CD1c-positive myeloid dendritic cell (primary cell): ENCODE results near the gene NUP214.
"Not testable (repeated sequence)": the region's sequence is repeated elsewhere in the genome, so short reads cannot be mapped to it uniquely, and the experiment has no call there.

Source experiments
- DNase-seq: peaks from one replicate; pipeline ENCODE4 v3.0.0-alpha.2; 2016; ENCODE audit errors: extremely low spot score

The NUP214 gene

DNA sequence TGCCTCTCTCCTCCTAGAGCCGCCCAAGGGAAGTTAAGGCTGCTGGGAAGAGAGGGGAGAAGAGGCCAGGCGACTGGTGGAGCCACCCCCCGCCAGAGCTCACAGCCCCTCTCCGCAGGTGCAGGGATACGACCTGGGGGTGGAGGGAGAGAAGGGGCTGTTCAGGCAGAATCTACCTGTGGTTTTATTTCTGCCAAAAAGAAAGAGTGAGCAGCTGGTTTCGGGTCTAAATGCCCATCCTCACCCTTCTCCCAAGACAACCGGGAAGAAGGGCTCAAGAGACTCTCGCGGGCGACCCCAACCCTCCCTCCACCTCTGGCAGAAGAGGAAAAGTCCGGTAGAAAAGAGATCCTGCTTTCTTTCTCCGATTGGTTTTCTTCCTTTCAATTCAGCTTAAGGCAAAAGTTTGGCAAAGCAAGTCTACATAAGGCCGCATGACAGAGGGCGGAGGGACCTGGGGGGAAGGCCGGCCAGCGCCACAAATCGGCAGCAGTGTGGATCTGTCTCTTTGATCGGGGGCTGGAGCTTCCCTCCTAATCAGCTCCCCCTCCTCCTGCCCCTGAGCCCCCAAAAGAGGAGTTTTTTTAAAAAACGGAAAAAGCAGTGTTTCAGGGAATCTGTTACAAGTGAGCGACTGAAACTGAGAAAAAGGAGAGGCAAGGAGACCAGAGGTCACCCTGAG is 134.7 kb downstream of the NUP214 start:
- DNase-seq, result no peak

DNA sequence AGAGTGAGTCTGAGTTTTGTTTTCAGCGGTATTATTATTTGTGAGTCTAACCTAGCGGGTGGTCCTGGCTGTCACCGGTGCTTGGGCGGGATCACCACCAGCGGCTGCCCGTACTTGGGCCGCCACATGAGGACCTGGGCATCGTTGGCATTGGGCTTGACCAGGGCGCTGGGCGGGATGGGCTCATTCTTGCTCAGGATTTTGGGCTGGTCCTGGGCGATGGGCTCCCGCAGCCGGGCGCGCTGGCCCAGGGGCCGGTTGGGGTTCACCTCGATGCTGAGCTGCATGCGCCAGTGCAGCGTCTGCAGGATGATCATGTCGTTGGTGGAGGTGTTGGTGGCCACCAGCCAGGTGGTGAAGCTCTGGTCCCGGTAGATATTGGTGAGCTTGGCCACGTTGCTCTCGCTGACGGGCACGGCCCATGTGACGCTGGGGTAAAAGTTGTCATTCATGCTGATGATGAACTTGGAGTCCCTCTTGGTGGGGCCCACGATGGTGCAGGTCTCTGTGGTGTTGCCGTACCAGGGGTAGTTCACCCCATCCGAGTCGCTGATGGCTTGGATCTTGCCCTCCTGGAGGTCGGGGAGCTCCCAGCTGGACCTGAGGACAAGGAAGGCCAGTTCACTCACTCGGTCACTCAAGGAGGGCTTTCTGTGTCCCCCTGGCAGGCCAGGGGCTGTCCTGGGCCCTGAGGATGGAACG is 135.5 kb downstream of the NUP214 start:
- DNase-seq, result no peak

- DNase-seq, result peak; percentile 60
Observed at GRCh38 chr9:131262327-131263032, 137.1 kb downstream of the NUP214 start.

DNA sequence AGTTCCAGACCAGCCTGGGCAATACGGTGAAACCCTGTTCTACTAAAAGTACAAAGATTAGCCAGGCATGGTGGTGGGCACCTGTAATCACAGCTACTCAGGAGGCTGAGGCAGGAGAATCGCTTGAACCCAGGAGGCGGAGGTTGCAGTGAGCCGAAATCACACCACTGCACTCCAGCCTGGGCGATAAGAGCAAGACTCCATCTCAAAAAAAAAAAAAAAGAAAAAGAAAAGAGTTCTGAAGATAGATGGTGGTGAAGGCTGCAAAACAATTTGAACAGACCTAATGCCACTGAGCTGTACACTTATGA is 137.6 kb downstream of the NUP214 start:
- not testable (repeated sequence) for DNase-seq

DNA sequence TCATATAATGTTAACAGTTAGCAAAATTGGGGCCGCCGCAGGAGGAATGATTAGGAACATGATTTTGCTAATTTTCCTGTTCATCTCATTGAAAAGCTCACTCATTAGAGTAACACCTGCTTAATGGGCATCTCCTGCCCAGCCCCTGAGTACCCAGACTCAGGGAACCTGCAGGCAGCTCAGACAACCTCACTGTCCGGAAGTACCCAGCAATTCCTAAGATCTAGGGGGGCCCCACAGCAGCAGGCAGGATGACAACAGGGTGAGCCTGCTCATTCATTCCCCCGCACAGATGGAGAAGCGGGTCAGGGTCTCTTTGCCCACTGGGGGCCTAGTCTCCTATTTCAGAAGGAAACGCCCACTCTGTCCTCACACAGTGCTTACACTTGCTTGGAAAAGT is 138.3 kb downstream of the NUP214 start:
- no peak for DNase-seq

GRCh38 chr9:131264231-131264630 is 138.8 kb downstream of the NUP214 start:
- DNase-seq, result no peak

- DNase-seq, result no peak
Observed at GRCh38 chr9:131266266-131267229, 141.2 kb downstream of the NUP214 start.

- DNase-seq, result peak; percentile 91
Observed at GRCh38 chr9:131270171-131271015, 145.0 kb downstream of the NUP214 start.

GRCh38 chr9:131271016-131271273 is 145.6 kb downstream of the NUP214 start:
- DNase-seq, result not testable (repeated sequence)

DNA sequence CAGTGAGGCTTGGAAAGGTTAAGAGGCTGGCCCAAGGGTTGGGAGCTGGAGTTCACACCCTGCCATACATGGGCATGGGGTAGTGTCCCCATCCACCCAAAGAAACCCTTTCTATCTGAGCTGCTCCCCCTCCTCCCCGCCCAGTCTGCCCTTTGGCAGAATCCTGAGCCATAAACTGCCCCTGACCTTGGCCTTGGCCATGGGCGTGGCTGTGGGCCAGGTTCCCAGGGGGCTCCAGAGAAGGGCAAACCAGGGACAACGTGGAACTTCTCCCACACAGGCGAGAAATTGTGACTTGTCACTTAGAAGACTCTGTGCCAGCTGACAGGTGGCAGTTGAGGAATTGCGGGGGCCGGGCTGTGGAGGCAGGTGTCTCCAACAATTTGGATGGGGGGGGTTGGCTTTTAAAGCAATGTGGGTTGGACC is 146.1 kb downstream of the NUP214 start:
- no peak for DNase-seq

GRCh38 chr9:131272212-131272611 is 146.8 kb downstream of the NUP214 start:
- DNase-seq, result no peak

- DNase-seq, result peak; percentile 63
Observed at GRCh38 chr9:131273146-131273855, 147.9 kb downstream of the NUP214 start.

- DNase-seq, result peak; percentile 72
Observed at GRCh38 chr9:131273856-131274673, 148.7 kb downstream of the NUP214 start.

DNA sequence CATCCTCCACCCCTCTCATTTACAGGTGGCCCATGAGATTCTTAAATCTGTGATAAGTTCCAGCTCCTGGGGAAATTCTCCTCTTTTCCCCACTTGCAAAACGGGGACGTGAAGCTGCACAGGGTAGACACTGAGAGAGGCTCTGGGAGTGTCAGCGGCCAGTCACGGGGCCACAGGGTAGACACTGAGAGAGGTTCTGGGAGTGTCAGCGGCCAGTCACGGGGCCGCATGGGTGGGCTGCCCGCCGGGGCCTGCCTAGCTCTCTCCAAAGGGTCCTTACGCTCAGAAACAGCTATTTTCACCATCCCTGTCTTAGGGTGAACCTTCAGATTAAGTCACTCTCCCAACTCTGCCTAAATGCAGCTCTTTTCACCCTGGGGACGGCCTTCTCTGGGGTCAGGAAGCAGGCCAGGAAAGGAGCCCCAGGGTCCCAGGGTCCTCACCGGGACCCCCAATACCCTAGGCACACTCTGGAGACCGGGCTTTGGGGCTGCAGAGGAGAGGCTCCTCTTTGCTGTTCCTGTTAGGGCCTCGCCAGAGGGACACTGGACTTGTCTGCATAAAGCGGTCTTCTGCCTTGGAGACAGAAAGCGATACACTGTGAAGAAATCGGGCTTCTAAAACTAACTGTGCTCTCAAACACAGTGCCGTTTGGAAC is 149.4 kb downstream of the NUP214 start:
- peak; percentile 49 for DNase-seq

DNA sequence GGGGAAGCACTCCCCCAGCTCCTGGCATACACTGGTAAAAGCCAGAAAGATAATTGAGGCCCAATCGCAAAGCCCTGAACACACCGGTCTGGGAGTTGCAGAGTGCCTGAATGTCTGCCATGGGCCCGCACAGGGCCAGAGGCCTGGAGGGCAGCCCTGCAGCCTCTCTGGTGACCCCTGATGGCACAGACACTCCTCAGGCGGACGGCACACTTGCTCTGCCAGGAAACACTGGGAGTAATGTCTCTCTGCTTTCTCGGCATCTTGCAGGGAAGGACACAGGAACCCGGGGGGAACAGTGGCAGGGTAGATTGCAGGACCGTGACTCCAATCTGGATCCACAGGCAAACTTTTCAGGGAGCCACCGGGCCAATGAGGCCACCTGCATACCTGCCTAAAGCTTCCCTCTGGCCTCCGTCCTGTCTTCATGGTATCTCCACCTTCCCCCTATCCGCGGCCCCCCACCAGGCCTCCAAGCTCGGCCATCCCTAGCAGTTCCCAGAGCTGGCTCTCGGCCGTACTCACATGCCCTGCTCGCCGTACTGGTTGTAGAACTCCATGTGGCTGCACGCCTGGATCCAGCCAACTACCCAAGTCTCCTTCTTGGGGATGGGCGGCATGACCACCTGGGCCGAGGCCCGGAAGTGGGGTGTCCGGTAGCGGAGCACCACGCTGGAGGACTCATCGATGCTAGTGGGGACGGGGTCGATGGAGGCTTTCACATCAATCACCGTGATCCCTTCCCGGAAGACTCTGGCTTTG is 150.1 kb downstream of the NUP214 start:
- DNase-seq, result peak; percentile 31

DNA sequence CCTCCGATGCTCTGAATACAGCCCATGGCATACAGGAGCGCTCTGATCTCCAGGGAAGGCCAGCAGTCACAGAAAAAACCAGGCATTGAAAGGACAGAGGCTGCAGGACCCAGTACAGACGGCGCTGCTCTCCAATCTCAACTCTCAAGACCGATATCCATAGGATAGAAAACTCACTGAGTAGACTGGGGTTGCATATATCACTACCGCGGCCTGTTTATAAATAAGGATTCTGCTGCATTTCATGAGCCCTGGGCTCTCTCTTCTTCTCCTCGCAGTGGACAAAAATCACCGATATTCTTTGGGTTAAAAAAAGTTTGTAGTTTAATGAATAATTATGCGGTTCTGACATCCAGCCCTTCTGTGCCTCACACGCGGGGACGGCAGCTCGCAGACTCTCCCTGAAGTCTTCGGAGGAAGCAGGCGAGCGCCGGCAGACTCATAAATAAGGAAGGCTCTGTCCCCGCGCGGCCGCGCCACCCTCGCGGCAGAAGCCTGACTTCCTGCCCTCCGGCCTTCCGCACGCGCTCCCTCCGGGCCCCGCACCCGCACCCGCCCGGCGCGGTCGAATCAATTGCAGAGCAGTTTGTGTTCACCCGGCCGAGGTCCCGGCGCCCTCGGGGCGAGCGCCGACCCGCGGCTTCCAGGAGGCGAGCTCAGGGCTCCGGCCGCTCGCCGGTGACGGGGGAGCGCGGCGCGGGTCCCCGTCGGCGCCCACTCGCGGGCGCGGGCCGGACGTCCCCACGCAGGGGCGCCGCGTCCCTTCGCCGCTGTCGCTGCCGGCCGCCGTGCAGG is 150.9 kb downstream of the NUP214 start, which contains the start of gene FAM78A:
TSS of gene FAM78A (minus strand) at position 417 of the 795 bp plus-strand sequence. CDS start at position 86, 331 bp downstream.
- peak; percentile 78 for DNase-seq

DNA sequence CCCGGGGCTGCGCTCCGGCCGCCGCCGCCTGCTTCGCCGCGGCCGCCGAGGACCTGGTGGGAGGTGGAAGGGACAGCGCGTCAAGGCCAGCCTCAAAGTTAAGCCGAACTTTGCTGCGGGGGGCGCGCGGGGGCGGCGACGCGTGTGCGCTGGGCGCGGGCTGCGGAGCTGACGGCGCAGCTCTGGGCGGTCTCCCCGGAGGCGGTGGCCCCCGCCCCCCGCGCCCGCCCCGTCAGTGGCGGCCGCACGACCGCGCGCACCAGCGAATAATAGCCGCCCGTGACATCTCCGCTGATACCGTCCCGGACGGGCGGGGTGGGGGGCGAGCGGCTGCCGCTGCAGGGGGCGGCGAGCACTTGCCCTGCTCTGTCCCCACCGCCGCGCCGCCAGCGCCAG is 151.5 kb downstream of the NUP214 start:
- DNase-seq, result peak; percentile 65
